NCI-H748 (cell line): ENCODE data around the gene ASAP3.

Source experiments
- DNase-seq: peaks from one replicate; lab custom pipeline; 2025; ENCODE audit not compliant: unreplicated experiment; lab: John Stamatoyannopoulos, UW

The ASAP3 gene

GRCh38 chr1:23450894-23451293 is 33.1 kb downstream of the ASAP3 start:
- no peak for DNase-seq

- DNase-seq = no peak
Observed at GRCh38 chr1:23449958-23450357, 34.0 kb downstream of the ASAP3 start.

GRCh38 chr1:23449306-23449705 is 34.7 kb downstream of the ASAP3 start:
- no peak for DNase-seq

- DNase-seq = no peak
Observed at GRCh38 chr1:23448846-23449245, 35.1 kb downstream of the ASAP3 start.

GRCh38 chr1:23446661-23447310 is 37.2 kb downstream of the ASAP3 start:
- DNase-seq = no peak

GRCh38 chr1:23444596-23445390 is 39.2 kb downstream of the ASAP3 start:
- no peak for DNase-seq

- DNase-seq = no peak
Observed at GRCh38 chr1:23444104-23444533, 39.9 kb downstream of the ASAP3 start.

GRCh38 chr1:23442751-23443150 is 41.2 kb downstream of the ASAP3 start:
- DNase-seq = no peak

GRCh38 chr1:23441446-23442148 is 42.4 kb downstream of the ASAP3 start:
- no peak for DNase-seq

- DNase-seq = no peak
Observed at GRCh38 chr1:23438545-23438944, 45.4 kb downstream of the ASAP3 start.

GRCh38 chr1:23437355-23437664 is 46.7 kb downstream of the ASAP3 start:
- DNase-seq = no peak

GRCh38 chr1:23436520-23437354 is 47.2 kb downstream of the ASAP3 start:
- no peak for DNase-seq

- DNase-seq = no peak
Observed at GRCh38 chr1:23434260-23434775, 49.7 kb downstream of the ASAP3 start.

GRCh38 chr1:23433122-23433521 is 50.9 kb downstream of the ASAP3 start:
- no peak for DNase-seq

GRCh38 chr1:23431431-23431830 is 52.5 kb downstream of the ASAP3 start:
- DNase-seq = no peak

- no peak for DNase-seq
Observed at GRCh38 chr1:23430803-23431202, 53.2 kb downstream of the ASAP3 start.

GRCh38 chr1:23428136-23428905 is 55.7 kb downstream of the ASAP3 start:
- DNase-seq = no peak

- DNase-seq = no peak
Observed at GRCh38 chr1:23427550-23427949, 56.4 kb downstream of the ASAP3 start.

- no peak for DNase-seq
Observed at GRCh38 chr1:23426828-23427227, 57.2 kb downstream of the ASAP3 start.

- no peak for DNase-seq
Observed at GRCh38 chr1:23425193-23425494, 58.8 kb downstream of the ASAP3 start.
